ENCODE measurements around the gene ZC3H8.

DNA sequence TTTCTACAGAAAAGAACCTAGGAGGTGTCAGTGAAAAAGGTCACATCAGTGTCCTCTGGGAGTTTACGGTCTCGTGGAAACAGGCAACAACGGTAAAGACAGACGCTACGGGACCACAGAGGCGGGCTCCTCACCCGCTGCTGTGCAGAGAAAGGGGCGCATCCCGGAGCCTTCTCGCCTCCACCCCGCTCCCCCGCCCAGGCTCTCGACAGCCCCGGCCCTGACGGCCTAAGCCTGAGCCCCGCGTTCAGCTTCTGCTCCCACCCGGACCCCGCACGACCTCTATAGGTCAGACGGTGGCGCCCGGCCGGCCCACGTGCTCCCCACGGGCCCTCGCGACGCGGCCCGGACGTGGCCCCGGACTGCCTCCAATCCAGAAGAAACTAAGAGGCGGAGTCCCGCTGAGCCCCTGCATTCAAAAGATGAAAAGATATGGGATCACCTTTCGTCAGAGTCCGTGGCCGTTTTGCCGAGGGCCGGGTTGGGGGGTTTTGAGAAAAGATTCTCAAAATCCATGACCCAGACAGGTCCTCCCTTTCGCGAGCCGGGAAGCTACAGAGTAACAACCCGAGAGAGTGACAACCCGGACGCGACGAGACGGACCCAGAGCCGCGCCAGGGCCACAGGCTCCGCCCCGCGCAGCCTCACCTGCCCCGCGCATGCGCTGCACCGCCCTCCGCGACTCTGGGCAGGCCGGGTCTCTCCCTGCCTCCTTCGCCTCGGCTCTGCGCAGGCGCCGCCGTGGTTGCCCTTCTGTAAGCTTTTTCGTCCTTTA, at the start of gene ZC3H8:
- TF ChIP-seq, protein P1, sequence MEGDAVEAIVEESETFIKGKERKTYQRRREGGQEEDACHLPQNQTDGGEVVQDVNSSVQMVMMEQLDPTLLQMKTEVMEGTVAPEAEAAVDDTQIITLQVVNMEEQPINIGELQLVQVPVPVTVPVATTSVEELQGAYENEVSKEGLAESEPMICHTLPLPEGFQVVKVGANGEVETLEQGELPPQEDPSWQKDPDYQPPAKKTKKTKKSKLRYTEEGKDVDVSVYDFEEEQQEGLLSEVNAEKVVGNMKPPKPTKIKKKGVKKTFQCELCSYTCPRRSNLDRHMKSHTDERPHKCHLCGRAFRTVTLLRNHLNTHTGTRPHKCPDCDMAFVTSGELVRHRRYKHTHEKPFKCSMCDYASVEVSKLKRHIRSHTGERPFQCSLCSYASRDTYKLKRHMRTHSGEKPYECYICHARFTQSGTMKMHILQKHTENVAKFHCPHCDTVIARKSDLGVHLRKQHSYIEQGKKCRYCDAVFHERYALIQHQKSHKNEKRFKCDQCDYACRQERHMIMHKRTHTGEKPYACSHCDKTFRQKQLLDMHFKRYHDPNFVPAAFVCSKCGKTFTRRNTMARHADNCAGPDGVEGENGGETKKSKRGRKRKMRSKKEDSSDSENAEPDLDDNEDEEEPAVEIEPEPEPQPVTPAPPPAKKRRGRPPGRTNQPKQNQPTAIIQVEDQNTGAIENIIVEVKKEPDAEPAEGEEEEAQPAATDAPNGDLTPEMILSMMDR (conservative IDR thresholded peaks at IDR 0.05; ENCODE audit: low read depth, low read length): no peak; the same call in 1 of the 2 replicates
- no peak for TF ChIP-seq EZH2 (IDR thresholded peaks at IDR 0.05; ENCODE audit: low read length, unreplicated experiment)
